CD1c-positive myeloid dendritic cell (primary cell): Measurements from ENCODE around the gene SECISBP2.
A peak's percentile ranks its signal among the peaks of the same experiment; 100 is the strongest.

ENCODE experiments used
- DNase-seq: peaks from one replicate; pipeline ENCODE4 v3.0.0-alpha.2; 2016; ENCODE audit errors: extremely low spot score

Gene SECISBP2

GRCh38 chr9:89408628-89409101 is 90.4 kb downstream of the SECISBP2 start:
- DNase-seq = peak; percentile 48
